GM21390 (cell line): ENCODE measurements around the gene SIK3.
"Not testable (repeated sequence)": the region's sequence is repeated elsewhere in the genome, so short reads cannot be mapped to it uniquely, and the experiment has no call there.

Experiments
- ATAC-seq: cut with Tn5 transposase; IDR thresholded peaks from one replicate; pipeline ENCODE4 v1.9.1; 2021; ENCODE audit not compliant: unreplicated experiment

Gene SIK3

GRCh38 chr11:117098269-117099232 lies at the start of gene SIK3:
Gene SIK3 (minus strand): TSS chr11:117098428. CDS start chr11:117098415, 13 bp downstream.
- ATAC-seq: peak; percentile 71

- ATAC-seq: no peak
Observed at GRCh38 chr11:117146521-117146920, 48.3 kb upstream of the SIK3 start.

GRCh38 chr11:117145393-117145761 lies 47.1 kb upstream of the SIK3 start:
- ATAC-seq: no peak

- ATAC-seq: peak; percentile 46
Observed at GRCh38 chr11:117144477-117145392, 46.5 kb upstream of the SIK3 start.

- ATAC-seq: peak; percentile 94
Observed at GRCh38 chr11:117143871-117144476, 45.7 kb upstream of the SIK3 start, which contains the start of gene PAFAH1B2. Gene PAFAH1B2 (plus strand): TSS chr11:117144287. CDS start chr11:117152448, 8,161 bp downstream.

GRCh38 chr11:117143390-117143789 lies 45.2 kb upstream of the SIK3 start:
- ATAC-seq: peak; percentile 17

- not testable (repeated sequence) for ATAC-seq
Observed at GRCh38 chr11:117137223-117138086, 39.2 kb upstream of the SIK3 start.

- not testable (repeated sequence) for ATAC-seq
Observed at GRCh38 chr11:117134979-117135378, 36.8 kb upstream of the SIK3 start.

GRCh38 chr11:117134431-117134830 lies 36.2 kb upstream of the SIK3 start:
- no peak for ATAC-seq

GRCh38 chr11:117130879-117131278 lies 32.7 kb upstream of the SIK3 start:
- no peak for ATAC-seq

- not testable (repeated sequence) for ATAC-seq
Observed at GRCh38 chr11:117130396-117130795, 32.2 kb upstream of the SIK3 start.

- ATAC-seq: no peak
Observed at GRCh38 chr11:117128289-117128688, 30.1 kb upstream of the SIK3 start.

- no peak for ATAC-seq
Observed at GRCh38 chr11:117127171-117127901, 29.1 kb upstream of the SIK3 start.

GRCh38 chr11:117126223-117126965 lies 28.2 kb upstream of the SIK3 start:
- no peak for ATAC-seq

GRCh38 chr11:117122556-117122955 lies 24.3 kb upstream of the SIK3 start:
- no peak for ATAC-seq

GRCh38 chr11:117121176-117121575 lies 22.9 kb upstream of the SIK3 start:
- ATAC-seq: no peak

- no peak for ATAC-seq
Observed at GRCh38 chr11:117117681-117118080, 19.5 kb upstream of the SIK3 start.

GRCh38 chr11:117112939-117113338 lies 14.7 kb upstream of the SIK3 start:
- not testable (repeated sequence) for ATAC-seq

GRCh38 chr11:117112497-117112896 lies 14.3 kb upstream of the SIK3 start:
- not testable (repeated sequence) for ATAC-seq
